Muscle layer of duodenum (tissue), 2 donors: ENCODE data around the gene C21orf58.

ENCODE experiments used
- H3K27ac ChIP-seq: one replicate; pipeline ENCODE4 v1.7.0; 2013; ENCODE audit warnings: mild to moderate bottlenecking, low read length
- H3K27me3 ChIP-seq: one replicate; pipeline ENCODE4 v1.7.0; 2013; ENCODE audit warnings: low read depth, mild to moderate bottlenecking, control low read depth, low read length
- H3K36me3 ChIP-seq, 2 donors: one replicate each; pipeline ENCODE4 v1.7.0; 2013; ENCODE audit warnings: low read length in 2 of 2, control low read depth in 1 of 2, mild to moderate bottlenecking in 1 of 2; ENCODE audit not compliant: insufficient read depth in 2 of 2, control insufficient read depth in 1 of 2
- H3K4me1 ChIP-seq, 2 donors: one replicate each; pipeline ENCODE4 v1.7.0; 2013; ENCODE audit warnings: low read length in 2 of 2, mild to moderate bottlenecking in 2 of 2, control low read depth in 1 of 2, moderate library complexity in 1 of 2; ENCODE audit not compliant: insufficient read depth in 2 of 2, control insufficient read depth in 1 of 2
- H3K4me3 ChIP-seq, 2 donors: one replicate each; pipeline ENCODE4 v1.7.0; 2013; ENCODE audit warnings: low read length in 2 of 2, low read depth in 1 of 2, mild to moderate bottlenecking in 1 of 2
- H3K9me3 ChIP-seq, 2 donors: one replicate each; pipeline ENCODE4 v1.7.0; 2013; ENCODE audit warnings: low read length in 2 of 2, control low read depth in 1 of 2, mild to moderate bottlenecking in 1 of 2; ENCODE audit not compliant: control insufficient read depth in 1 of 2
- donor health status: healthy.

Gene C21orf58

GRCh38 chr21:46352164-46352515, 28.5 kb upstream of the C21orf58 start:
- H3K4me3 ChIP-seq = no peak overlapping the region
- H3K9me3 ChIP-seq = no peaks in the 10 kb centered on the region
- H3K27ac ChIP-seq = no peak overlapping the region
- H3K36me3 ChIP-seq = peaks cover 58 to 97% of the 10 kb centered on the region in 2 donors
- no peaks in the 10 kb centered on the region for H3K4me1 ChIP-seq
- no peaks in the 10 kb centered on the region for H3K27me3 ChIP-seq

DNA sequence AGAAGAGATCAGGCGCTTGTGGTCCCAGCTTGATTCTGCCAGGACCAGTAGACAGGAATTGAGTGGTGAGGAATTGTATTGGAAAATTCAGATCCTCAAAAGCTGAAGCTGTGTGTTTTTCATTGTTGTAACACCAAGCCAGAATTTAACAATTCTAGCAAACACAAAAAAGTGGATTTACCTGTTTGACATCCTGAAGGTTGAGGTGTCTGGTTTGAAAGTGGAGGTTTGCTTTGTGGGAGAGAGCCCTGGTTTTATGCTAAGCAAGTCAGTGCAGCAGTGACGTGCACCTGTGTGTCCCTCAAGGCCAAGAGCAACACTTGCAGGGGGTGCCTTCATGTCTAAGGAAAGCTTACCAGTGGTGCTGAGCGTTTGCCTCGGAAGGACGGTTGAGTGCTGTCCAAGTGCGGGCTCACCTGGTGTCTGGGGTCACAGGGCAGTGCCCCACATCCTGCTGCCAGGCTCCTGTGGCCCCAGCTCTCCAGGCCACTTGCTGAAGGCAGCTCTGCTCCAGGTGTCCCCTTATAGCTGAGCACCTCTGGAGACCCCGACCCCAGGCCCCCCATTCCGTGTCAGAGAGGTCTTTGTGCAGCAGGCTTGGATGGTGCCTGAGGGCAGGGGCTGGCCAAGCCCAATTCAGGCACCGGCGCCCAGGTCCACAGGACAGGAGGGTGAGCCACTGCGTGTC, 27.9 kb upstream of the C21orf58 start:
- H3K4me3 ChIP-seq = no peak overlapping the region

DNA sequence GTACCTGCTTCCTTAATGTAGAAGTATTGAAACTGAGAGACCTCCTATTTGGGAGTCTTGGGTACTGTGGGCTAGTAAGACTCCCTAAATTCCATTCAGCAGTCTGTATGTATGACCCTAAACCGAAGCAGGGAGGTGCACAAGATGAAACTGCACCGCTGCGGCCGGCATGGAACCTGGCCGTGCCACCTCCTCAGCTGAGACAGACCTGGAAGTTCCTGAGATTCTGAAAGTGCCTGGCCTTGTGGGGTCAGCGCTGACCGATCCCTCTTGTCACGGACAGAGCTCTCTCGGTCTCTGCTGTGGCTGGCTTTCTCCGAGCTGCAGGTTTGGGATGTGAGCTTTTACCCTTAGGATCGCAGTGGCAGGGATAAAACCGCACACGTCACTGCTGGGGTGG, 27.3 kb upstream of the C21orf58 start:
- Histone ChIP-seq H3K27ac (no peak overlapping the region), H3K9me3 (no peaks in the 10 kb centered on the region), H3K4me1 (no peaks in the 10 kb centered on the region), H3K36me3 (peaks cover 52 to 97% of the 10 kb centered on the region in 2 donors), H3K4me3 (no peak overlapping the region), H3K27me3 (no peaks in the 10 kb centered on the region)

More for the DNA sequence above, 27.9 kb upstream of the C21orf58 start:
- H3K9me3 ChIP-seq = no peaks in the 10 kb centered on the region
- no peaks in the 10 kb centered on the region for H3K4me1 ChIP-seq
- H3K27me3 ChIP-seq = no peaks in the 10 kb centered on the region
- peaks cover 54 to 97% of the 10 kb centered on the region in 2 donors for H3K36me3 ChIP-seq
- H3K27ac ChIP-seq = no peak overlapping the region

DNA sequence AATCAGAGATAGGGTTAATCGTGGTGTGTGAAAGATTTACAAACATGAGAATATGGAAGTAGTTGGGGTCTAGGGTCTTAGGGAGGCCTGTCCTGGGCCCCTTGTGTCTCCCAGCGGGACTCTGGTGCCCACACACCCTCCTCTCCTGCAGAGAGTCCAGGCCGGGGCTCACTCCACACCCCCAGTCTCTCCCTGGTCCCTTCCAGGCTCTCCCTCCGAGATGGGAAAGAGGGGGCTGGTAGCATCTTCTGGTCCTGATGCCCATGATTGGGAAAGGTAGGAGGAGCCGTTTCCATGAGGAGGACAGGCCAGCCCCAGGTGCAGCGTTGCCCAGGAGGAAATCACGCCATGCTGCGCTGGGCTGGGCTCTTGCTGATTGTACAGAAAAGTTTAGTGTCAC, 26.9 kb upstream of the C21orf58 start:
- Histone ChIP-seq H3K4me3 (no peak overlapping the region), H3K4me1 (no peaks in the 10 kb centered on the region), H3K36me3 (peaks cover 48 to 97% of the 10 kb centered on the region in 2 donors), H3K9me3 (no peaks in the 10 kb centered on the region), H3K27ac (no peak overlapping the region), H3K27me3 (no peaks in the 10 kb centered on the region)

DNA sequence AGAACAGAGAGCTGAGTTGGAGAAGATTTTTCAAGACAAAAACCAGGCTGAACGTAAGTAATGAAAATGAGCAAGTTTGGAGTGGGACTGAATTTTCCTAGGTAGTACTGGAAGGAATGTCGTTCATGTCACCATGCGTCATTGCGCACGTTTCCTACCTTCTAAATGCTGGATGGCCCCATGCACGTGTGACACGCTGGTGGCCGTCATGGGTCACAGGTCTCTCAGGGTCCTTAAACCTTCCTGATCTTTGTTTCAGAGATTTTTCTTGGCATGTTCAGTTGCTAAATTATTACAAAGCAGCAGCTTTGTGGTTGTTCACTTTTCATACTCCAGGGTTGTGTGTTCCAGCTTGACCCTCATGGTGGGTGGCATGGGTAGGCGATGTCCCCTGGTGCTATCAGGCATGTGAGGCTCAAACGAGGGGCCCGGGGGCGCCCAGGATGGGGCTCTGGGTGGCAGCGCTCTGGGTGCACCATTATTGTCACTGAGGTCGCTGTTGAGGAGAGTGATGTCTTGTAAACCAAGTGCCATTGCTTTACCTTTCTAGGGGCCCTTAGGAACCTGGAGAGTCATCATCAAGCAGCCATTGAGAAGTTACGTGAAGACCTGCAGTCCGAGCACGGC, 25.6 kb upstream of the C21orf58 start:
- Histone ChIP-seq H3K27ac (no peak overlapping the region), H3K9me3 (no peaks in the 10 kb centered on the region), H3K27me3 (no peaks in the 10 kb centered on the region), H3K36me3 (peaks cover 40 to 88% of the 10 kb centered on the region in 2 donors), H3K4me1 (no peaks in the 10 kb centered on the region), H3K4me3 (no peak overlapping the region)

GRCh38 chr21:46347791-46348381, 24.2 kb upstream of the C21orf58 start:
- H3K4me1 ChIP-seq = no peaks in the 10 kb centered on the region
- no peak overlapping the region for H3K27ac ChIP-seq
- peaks cover 28 to 75% of the 10 kb centered on the region in 2 donors for H3K36me3 ChIP-seq
- H3K27me3 ChIP-seq = no peaks in the 10 kb centered on the region
- H3K4me3 ChIP-seq = no peak overlapping the region
- no peaks in the 10 kb centered on the region for H3K9me3 ChIP-seq

GRCh38 chr21:46347203-46347550, 23.5 kb upstream of the C21orf58 start:
- no peaks in the 10 kb centered on the region for H3K4me1 ChIP-seq
- no peaks in the 10 kb centered on the region for H3K9me3 ChIP-seq
- H3K36me3 ChIP-seq = peaks cover 22 to 68% of the 10 kb centered on the region in 2 donors
- H3K27ac ChIP-seq = no peak overlapping the region
- H3K27me3 ChIP-seq = no peaks in the 10 kb centered on the region
- H3K4me3 ChIP-seq = no peak overlapping the region

DNA sequence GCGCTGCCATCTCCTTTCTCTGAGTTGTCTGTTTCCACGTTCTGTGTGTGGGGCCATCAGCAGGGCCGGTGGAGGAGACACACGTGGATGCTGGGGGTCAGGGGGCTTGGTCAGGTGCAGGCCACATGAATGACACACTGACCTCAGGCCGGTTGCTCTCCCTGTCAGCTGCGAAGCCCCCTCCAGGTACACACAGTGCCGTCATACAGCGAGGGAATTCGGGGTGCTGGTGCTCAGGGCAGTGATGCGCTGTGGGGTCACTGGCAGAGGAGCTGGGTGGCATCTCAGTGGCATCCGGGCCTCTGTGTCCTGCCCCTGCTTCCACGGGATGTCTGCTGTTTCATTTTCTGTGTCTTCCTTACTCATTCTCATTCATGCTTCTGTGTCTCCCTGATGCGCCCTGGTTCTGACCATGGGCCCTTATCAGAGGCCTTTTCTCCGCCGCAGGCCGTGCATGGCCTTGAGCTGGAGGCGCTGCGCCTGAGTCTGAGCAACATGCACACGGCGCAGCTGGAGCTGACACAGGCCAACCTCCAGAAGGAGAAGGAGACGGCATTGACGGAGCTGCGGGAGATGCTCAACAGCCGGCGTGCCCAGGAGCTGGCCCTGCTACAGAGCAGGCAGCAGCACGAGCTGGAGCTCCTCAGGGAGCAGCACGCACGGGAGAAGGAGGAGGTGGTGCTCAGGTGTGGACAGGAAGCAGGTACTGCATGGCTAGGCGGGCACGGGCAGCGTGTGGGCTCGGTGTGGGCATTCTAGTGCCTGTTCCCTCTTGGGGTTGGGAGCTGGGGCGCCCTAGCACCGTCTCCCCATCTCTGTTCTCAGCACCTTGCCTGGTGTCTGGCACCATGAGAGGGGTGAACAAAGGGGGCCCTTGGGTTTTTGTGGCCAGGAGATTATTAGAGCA, 22.9 kb upstream of the C21orf58 start:
- H3K4me3 ChIP-seq = no peak overlapping the region
- H3K4me1 ChIP-seq = no peaks in the 10 kb centered on the region
- H3K9me3 ChIP-seq = no peaks in the 10 kb centered on the region
- H3K27me3 ChIP-seq = no peaks in the 10 kb centered on the region
- H3K27ac ChIP-seq = no peak overlapping the region
- H3K36me3 ChIP-seq = peaks cover 22 to 62% of the 10 kb centered on the region in 2 donors

DNA sequence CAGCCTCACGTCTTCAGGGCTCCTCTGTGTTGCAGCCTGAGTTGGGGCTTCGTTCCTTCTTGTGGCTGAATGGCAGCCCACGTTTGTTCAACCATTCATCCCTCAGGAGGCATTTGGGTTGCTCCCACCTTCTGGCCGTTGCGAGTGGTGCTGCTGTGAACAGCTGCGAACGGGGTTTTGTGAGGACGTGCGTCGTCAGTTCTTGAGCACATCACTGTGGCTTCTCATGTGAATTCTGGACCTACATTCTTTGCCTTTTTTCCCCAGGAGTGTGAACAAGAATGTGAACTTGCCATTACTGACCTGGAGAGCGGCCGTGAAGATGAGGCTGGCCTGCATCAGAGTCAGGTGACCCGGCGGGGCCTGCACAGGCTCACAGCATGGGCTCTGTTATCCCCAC, 22.2 kb upstream of the C21orf58 start:
- Histone ChIP-seq H3K9me3 (no peaks in the 10 kb centered on the region), H3K27me3 (no peaks in the 10 kb centered on the region), H3K36me3 (peaks cover 22 to 56% of the 10 kb centered on the region in 2 donors), H3K4me3 (no peak overlapping the region), H3K4me1 (no peaks in the 10 kb centered on the region), H3K27ac (no peak overlapping the region)

- no peaks in the 10 kb centered on the region for H3K4me1 ChIP-seq
- H3K27ac ChIP-seq = no peak overlapping the region
- H3K27me3 ChIP-seq = no peaks in the 10 kb centered on the region
- H3K36me3 ChIP-seq = peaks cover 17 to 41% of the 10 kb centered on the region in 2 donors
- no peaks in the 10 kb centered on the region for H3K9me3 ChIP-seq
- no peak overlapping the region for H3K4me3 ChIP-seq
Observed at GRCh38 chr21:46344219-46344915, 20.7 kb upstream of the C21orf58 start.
